ENCODE data around the gene KRT76.

The KRT76 gene

DNA sequence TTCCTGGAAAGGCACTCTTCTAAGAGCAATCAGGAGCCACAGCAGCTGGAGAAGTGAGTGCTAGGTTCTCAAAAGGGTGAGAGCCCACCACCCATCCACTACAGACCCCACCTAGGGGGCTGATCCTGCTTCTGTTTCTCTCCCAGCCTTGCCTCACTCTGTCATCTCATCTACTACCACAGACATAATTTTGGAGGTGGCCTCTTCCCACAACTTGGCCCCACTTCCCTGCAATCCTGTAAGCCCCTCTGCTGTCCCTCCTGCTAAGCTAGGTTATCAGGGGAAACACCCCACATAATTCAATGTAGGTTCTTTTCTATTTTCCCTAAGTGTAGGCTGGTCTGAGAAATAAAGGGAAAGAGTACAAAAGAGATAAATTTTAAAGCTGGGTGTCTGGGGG is 16.5 kb downstream of the KRT76 start:
- TF ChIP-seq GABPA (IDR thresholded peaks at IDR 0.05; ENCODE audit: low read depth), result no peak
- TF ChIP-seq POLR2AphosphoS5 (IDR thresholded peaks at IDR 0.05; ENCODE audit: low read depth), result no peak
- TF ChIP-seq, protein P1, sequence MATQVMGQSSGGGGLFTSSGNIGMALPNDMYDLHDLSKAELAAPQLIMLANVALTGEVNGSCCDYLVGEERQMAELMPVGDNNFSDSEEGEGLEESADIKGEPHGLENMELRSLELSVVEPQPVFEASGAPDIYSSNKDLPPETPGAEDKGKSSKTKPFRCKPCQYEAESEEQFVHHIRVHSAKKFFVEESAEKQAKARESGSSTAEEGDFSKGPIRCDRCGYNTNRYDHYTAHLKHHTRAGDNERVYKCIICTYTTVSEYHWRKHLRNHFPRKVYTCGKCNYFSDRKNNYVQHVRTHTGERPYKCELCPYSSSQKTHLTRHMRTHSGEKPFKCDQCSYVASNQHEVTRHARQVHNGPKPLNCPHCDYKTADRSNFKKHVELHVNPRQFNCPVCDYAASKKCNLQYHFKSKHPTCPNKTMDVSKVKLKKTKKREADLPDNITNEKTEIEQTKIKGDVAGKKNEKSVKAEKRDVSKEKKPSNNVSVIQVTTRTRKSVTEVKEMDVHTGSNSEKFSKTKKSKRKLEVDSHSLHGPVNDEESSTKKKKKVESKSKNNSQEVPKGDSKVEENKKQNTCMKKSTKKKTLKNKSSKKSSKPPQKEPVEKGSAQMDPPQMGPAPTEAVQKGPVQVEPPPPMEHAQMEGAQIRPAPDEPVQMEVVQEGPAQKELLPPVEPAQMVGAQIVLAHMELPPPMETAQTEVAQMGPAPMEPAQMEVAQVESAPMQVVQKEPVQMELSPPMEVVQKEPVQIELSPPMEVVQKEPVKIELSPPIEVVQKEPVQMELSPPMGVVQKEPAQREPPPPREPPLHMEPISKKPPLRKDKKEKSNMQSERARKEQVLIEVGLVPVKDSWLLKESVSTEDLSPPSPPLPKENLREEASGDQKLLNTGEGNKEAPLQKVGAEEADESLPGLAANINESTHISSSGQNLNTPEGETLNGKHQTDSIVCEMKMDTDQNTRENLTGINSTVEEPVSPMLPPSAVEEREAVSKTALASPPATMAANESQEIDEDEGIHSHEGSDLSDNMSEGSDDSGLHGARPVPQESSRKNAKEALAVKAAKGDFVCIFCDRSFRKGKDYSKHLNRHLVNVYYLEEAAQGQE (IDR thresholded peaks at IDR 0.05; ENCODE audit: insufficient replicate concordance, low read depth), result no peak
- no peak for TF ChIP-seq SPI1 (IDR thresholded peaks at IDR 0.05; ENCODE audit: borderline replicate concordance, low read depth)
- TF ChIP-seq CTCF (IDR thresholded peaks at IDR 0.05; ENCODE audit: insufficient read depth, low read length), result no peak
- no peaks in the 10 kb centered on the region for H3K27me3 ChIP-seq (ENCODE audit: insufficient read depth, poor library complexity, severe bottlenecking)
- DNase-seq (ENCODE audit: low read depth in 1 of 2, low spot score in 1 of 2), result no peak
- H3K27ac ChIP-seq (replicated peaks), result no peak overlapping the region
- H3K4me3 ChIP-seq (replicated peaks; ENCODE audit: insufficient read depth, low read length), result no peak overlapping the region

GRCh38 chr12:52759695-52760094 is 17.4 kb downstream of the KRT76 start:
- Histone ChIP-seq H3K27ac (replicated peaks) (no peak overlapping the region), H3K4me3 (replicated peaks; ENCODE audit: insufficient read depth, low read length) (no peak overlapping the region), H3K27me3 (ENCODE audit: insufficient read depth, poor library complexity, severe bottlenecking) (no peaks in the 10 kb centered on the region)
- TF ChIP-seq CTCF (IDR thresholded peaks at IDR 0.05; ENCODE audit: insufficient read depth, low read length) (no peak), SPI1 (IDR thresholded peaks at IDR 0.05; ENCODE audit: borderline replicate concordance, low read depth) (no peak), POLR2AphosphoS5 (IDR thresholded peaks at IDR 0.05; ENCODE audit: low read depth) (no peak)
- DNase-seq (ENCODE audit: low read depth in 1 of 2, low spot score in 1 of 2), result no peak

- DNase-seq (ENCODE audit: low read depth in 1 of 2, low spot score in 1 of 2), result no peak
- H3K27me3 ChIP-seq (ENCODE audit: insufficient read depth, poor library complexity, severe bottlenecking), result no peaks in the 10 kb centered on the region
- H3K27ac ChIP-seq (replicated peaks), result no peak overlapping the region
- no peak overlapping the region for H3K4me3 ChIP-seq (replicated peaks; ENCODE audit: insufficient read depth, low read length)
- TF ChIP-seq POLR2AphosphoS5 (IDR thresholded peaks at IDR 0.05; ENCODE audit: low read depth) (no peak), SPI1 (IDR thresholded peaks at IDR 0.05; ENCODE audit: borderline replicate concordance, low read depth) (no peak), GABPA (IDR thresholded peaks at IDR 0.05; ENCODE audit: low read depth) (no peak)
Observed at GRCh38 chr12:52759218-52759617, 17.9 kb downstream of the KRT76 start.

DNA sequence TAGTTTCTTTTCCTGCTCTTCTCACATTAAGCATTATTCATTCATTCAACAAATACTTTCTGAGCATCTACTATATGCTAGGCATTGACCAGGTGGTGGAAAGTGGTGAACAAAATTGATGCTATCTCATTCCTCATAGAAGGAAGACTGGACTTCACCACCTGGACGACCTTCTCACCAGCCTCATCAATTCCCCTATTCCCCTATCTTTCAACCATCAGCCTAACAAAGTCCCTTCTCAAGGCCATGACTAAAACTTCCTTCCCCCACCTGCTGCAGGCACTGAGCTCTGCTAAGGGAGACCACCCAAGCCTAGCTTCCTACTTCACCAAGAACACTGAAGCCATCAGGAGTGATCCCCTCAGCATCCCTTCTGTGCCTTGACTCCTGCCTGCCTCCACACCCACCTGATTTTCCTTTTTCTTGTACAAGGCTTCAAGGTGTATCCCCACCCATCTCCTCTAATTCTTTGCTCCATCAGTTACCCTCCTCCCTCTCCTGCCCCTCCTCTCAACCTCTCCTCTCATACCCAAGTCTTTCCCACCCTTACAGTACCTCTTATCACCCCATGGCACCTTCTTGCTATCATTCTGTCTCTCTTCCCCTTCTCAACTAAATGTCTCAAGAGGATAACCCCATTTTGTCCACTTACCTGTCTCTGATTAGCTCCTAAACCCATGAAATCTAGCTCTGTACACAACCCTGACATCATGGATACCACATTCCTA is 19.5 kb downstream of the KRT76 start:
- no peak for DNase-seq (ENCODE audit: low read depth in 1 of 2, low spot score in 1 of 2)
- TF ChIP-seq CTCF (IDR thresholded peaks at IDR 0.05; ENCODE audit: insufficient read depth, low read length), result no peak
- TF ChIP-seq, protein P1 (IDR thresholded peaks at IDR 0.05; ENCODE audit: insufficient replicate concordance, low read depth), result no peak
- TF ChIP-seq SPI1 (IDR thresholded peaks at IDR 0.05; ENCODE audit: borderline replicate concordance, low read depth), result no peak
- no peak for TF ChIP-seq POLR2AphosphoS5 (IDR thresholded peaks at IDR 0.05; ENCODE audit: low read depth)
- no peak for TF ChIP-seq GABPA (IDR thresholded peaks at IDR 0.05; ENCODE audit: low read depth)
- no peak overlapping the region for H3K27ac ChIP-seq (replicated peaks)
- H3K4me3 ChIP-seq (replicated peaks; ENCODE audit: insufficient read depth, low read length), result no peak overlapping the region
- no peaks in the 10 kb centered on the region for H3K27me3 ChIP-seq (ENCODE audit: insufficient read depth, poor library complexity, severe bottlenecking)

Data from HL-60 (cell line).